ENCODE data around the gene SLIT3.

SLIT3 gene

GRCh38 chr5:168813184-168813968 lies 487.6 kb downstream of the SLIT3 start:
- Histone ChIP-seq H3K27ac (ENCODE audit: low read depth, low read length) (no peak overlapping the region), H3K4me3 (ENCODE audit: low read depth, low read length) (no peak overlapping the region), H3K9me3 (ENCODE audit: control insufficient read depth, insufficient read depth, low read depth, low read length) (no peaks in the 10 kb centered on the region), H3K4me1 (ENCODE audit: control insufficient read depth, insufficient read depth, low read length) (peaks cover 12% of the 10 kb centered on the region), H3K9ac (ENCODE audit: low read length) (no peak overlapping the region), H3K36me3 (ENCODE audit: control insufficient read depth, insufficient read depth, low read length) (no peaks in the 10 kb centered on the region), H3K27me3 (ENCODE audit: control insufficient read depth, insufficient read depth, low read length) (0 out of 2 replicates have a peak, but pooled peaks cover 3% of the 10 kb centered on the region)

GRCh38 chr5:168810641-168811040 lies 490.3 kb downstream of the SLIT3 start:
- H3K9me3 ChIP-seq (ENCODE audit: control insufficient read depth, insufficient read depth, low read depth, low read length): no peaks in the 10 kb centered on the region
- no peaks in the 10 kb centered on the region; the same call in 1 of the 2 replicates for H3K4me1 ChIP-seq (ENCODE audit: control insufficient read depth, insufficient read depth, low read length)
- no peak overlapping the region for H3K9ac ChIP-seq (ENCODE audit: low read length)
- H3K27me3 ChIP-seq (ENCODE audit: control insufficient read depth, insufficient read depth, low read length): no peaks in the 10 kb centered on the region
- no peak overlapping the region for H3K27ac ChIP-seq (ENCODE audit: low read depth, low read length)
- H3K36me3 ChIP-seq (ENCODE audit: control insufficient read depth, insufficient read depth, low read length): no peaks in the 10 kb centered on the region
- no peak overlapping the region for H3K4me3 ChIP-seq (ENCODE audit: low read depth, low read length)

GRCh38 chr5:168809218-168809617 lies 491.7 kb downstream of the SLIT3 start:
- no peak overlapping the region for H3K4me3 ChIP-seq (ENCODE audit: low read depth, low read length)
- no peaks in the 10 kb centered on the region for H3K36me3 ChIP-seq (ENCODE audit: control insufficient read depth, insufficient read depth, low read length)
- no peaks in the 10 kb centered on the region; the same call in 1 of the 2 replicates for H3K4me1 ChIP-seq (ENCODE audit: control insufficient read depth, insufficient read depth, low read length)
- no peak overlapping the region for H3K9ac ChIP-seq (ENCODE audit: low read length)
- no peaks in the 10 kb centered on the region for H3K27me3 ChIP-seq (ENCODE audit: control insufficient read depth, insufficient read depth, low read length)
- H3K27ac ChIP-seq (ENCODE audit: low read depth, low read length): no peak overlapping the region
- H3K9me3 ChIP-seq (ENCODE audit: control insufficient read depth, insufficient read depth, low read depth, low read length): no peaks in the 10 kb centered on the region

- no peaks in the 10 kb centered on the region; the same call in 1 of the 2 replicates for H3K4me1 ChIP-seq (ENCODE audit: control insufficient read depth, insufficient read depth, low read length)
- H3K9me3 ChIP-seq (ENCODE audit: control insufficient read depth, insufficient read depth, low read depth, low read length): no peaks in the 10 kb centered on the region
- no peak overlapping the region for H3K4me3 ChIP-seq (ENCODE audit: low read depth, low read length)
- H3K27me3 ChIP-seq (ENCODE audit: control insufficient read depth, insufficient read depth, low read length): no peaks in the 10 kb centered on the region
- H3K9ac ChIP-seq (ENCODE audit: low read length): no peak overlapping the region
- H3K36me3 ChIP-seq (ENCODE audit: control insufficient read depth, insufficient read depth, low read length): no peaks in the 10 kb centered on the region
- H3K27ac ChIP-seq (ENCODE audit: low read depth, low read length): no peak overlapping the region
Observed at GRCh38 chr5:168808051-168808616, 492.8 kb downstream of the SLIT3 start.

GRCh38 chr5:168807287-168807686 lies 493.7 kb downstream of the SLIT3 start:
- H3K27ac ChIP-seq (ENCODE audit: low read depth, low read length): no peak overlapping the region
- no peak overlapping the region for H3K9ac ChIP-seq (ENCODE audit: low read length)
- no peak overlapping the region for H3K4me3 ChIP-seq (ENCODE audit: low read depth, low read length)
- H3K36me3 ChIP-seq (ENCODE audit: control insufficient read depth, insufficient read depth, low read length): no peaks in the 10 kb centered on the region
- H3K9me3 ChIP-seq (ENCODE audit: control insufficient read depth, insufficient read depth, low read depth, low read length): no peaks in the 10 kb centered on the region
- H3K27me3 ChIP-seq (ENCODE audit: control insufficient read depth, insufficient read depth, low read length): no peaks in the 10 kb centered on the region
- no peaks in the 10 kb centered on the region; the same call in 1 of the 2 replicates for H3K4me1 ChIP-seq (ENCODE audit: control insufficient read depth, insufficient read depth, low read length)

GRCh38 chr5:168803541-168803940 lies 497.4 kb downstream of the SLIT3 start:
- Histone ChIP-seq H3K36me3 (ENCODE audit: control insufficient read depth, insufficient read depth, low read length) (no peaks in the 10 kb centered on the region), H3K4me3 (ENCODE audit: low read depth, low read length) (no peak overlapping the region)

GRCh38 chr5:168802337-168802736 lies 498.6 kb downstream of the SLIT3 start:
- no peaks in the 10 kb centered on the region for H3K9me3 ChIP-seq (ENCODE audit: control insufficient read depth, insufficient read depth, low read depth, low read length)
- no peak overlapping the region for H3K4me3 ChIP-seq (ENCODE audit: low read depth, low read length)
- no peaks in the 10 kb centered on the region for H3K36me3 ChIP-seq (ENCODE audit: control insufficient read depth, insufficient read depth, low read length)
- H3K9ac ChIP-seq (ENCODE audit: low read length): no peak overlapping the region
- H3K27me3 ChIP-seq (ENCODE audit: control insufficient read depth, insufficient read depth, low read length): no peaks in the 10 kb centered on the region
- no peak overlapping the region for H3K27ac ChIP-seq (ENCODE audit: low read depth, low read length)
- H3K4me1 ChIP-seq (ENCODE audit: control insufficient read depth, insufficient read depth, low read length): no peaks in the 10 kb centered on the region

More at GRCh38 chr5:168803541-168803940, 497.4 kb downstream of the SLIT3 start:
- H3K9ac ChIP-seq (ENCODE audit: low read length): no peak overlapping the region
- no peaks in the 10 kb centered on the region for H3K27me3 ChIP-seq (ENCODE audit: control insufficient read depth, insufficient read depth, low read length)
- no peak overlapping the region for H3K27ac ChIP-seq (ENCODE audit: low read depth, low read length)
- H3K4me1 ChIP-seq (ENCODE audit: control insufficient read depth, insufficient read depth, low read length): no peaks in the 10 kb centered on the region
- H3K9me3 ChIP-seq (ENCODE audit: control insufficient read depth, insufficient read depth, low read depth, low read length): no peaks in the 10 kb centered on the region

GRCh38 chr5:168801567-168801966 lies 499.4 kb downstream of the SLIT3 start:
- H3K27ac ChIP-seq (ENCODE audit: low read depth, low read length): no peak overlapping the region
- H3K4me3 ChIP-seq (ENCODE audit: low read depth, low read length): no peak overlapping the region
- no peaks in the 10 kb centered on the region for H3K36me3 ChIP-seq (ENCODE audit: control insufficient read depth, insufficient read depth, low read length)
- H3K27me3 ChIP-seq (ENCODE audit: control insufficient read depth, insufficient read depth, low read length): no peaks in the 10 kb centered on the region
- no peaks in the 10 kb centered on the region for H3K4me1 ChIP-seq (ENCODE audit: control insufficient read depth, insufficient read depth, low read length)
- H3K9me3 ChIP-seq (ENCODE audit: control insufficient read depth, insufficient read depth, low read depth, low read length): no peaks in the 10 kb centered on the region
- no peak overlapping the region for H3K9ac ChIP-seq (ENCODE audit: low read length)

GRCh38 chr5:168800701-168801100 lies 500.2 kb downstream of the SLIT3 start:
- Histone ChIP-seq H3K4me3 (ENCODE audit: low read depth, low read length) (no peak overlapping the region), H3K27ac (ENCODE audit: low read depth, low read length) (no peak overlapping the region), H3K4me1 (ENCODE audit: control insufficient read depth, insufficient read depth, low read length) (no peaks in the 10 kb centered on the region), H3K36me3 (ENCODE audit: control insufficient read depth, insufficient read depth, low read length) (no peaks in the 10 kb centered on the region), H3K9me3 (ENCODE audit: control insufficient read depth, insufficient read depth, low read depth, low read length) (no peaks in the 10 kb centered on the region), H3K9ac (ENCODE audit: low read length) (no peak overlapping the region), H3K27me3 (ENCODE audit: control insufficient read depth, insufficient read depth, low read length) (no peaks in the 10 kb centered on the region)

- Histone ChIP-seq H3K4me1 (ENCODE audit: control insufficient read depth, insufficient read depth, low read length) (no peaks in the 10 kb centered on the region), H3K9me3 (ENCODE audit: control insufficient read depth, insufficient read depth, low read depth, low read length) (no peaks in the 10 kb centered on the region), H3K27ac (ENCODE audit: low read depth, low read length) (no peak overlapping the region), H3K27me3 (ENCODE audit: control insufficient read depth, insufficient read depth, low read length) (no peaks in the 10 kb centered on the region), H3K36me3 (ENCODE audit: control insufficient read depth, insufficient read depth, low read length) (no peaks in the 10 kb centered on the region), H3K9ac (ENCODE audit: low read length) (no peak overlapping the region), H3K4me3 (ENCODE audit: low read depth, low read length) (no peak overlapping the region)
Observed at GRCh38 chr5:168798065-168799023, 502.6 kb downstream of the SLIT3 start.

Measured in HUES6 (cell line).